ENCODE measurements around the gene OCA2.

DNA sequence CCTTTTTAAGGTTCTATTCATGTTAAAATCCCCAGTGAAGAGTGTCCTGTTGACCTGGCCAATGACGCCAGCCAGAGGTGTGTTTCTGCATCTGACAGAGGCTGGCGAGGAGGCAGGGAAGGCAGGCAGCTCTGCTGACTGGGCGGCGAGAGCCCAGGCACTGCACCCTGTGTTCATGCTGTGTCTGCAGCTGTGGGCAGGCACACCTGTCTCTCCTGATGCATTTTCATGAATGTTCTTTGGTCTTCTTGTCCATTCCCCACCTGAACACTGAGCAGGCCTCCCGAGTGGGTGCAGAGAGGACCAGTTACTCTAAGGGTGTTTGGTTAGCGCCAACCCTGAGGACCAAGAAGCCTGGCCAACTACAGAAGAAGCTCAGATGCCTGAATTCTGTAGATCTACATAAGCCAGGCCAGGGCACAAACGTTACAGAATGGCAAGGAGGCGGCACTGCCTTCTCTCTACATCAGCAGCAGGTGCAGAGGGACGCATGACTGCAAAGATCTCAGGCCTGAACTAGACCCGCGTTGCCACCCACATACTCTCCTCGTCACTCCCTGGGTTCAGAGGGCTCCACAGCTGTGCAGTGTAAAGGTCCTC lies 233.7 kb downstream of the OCA2 start:
- no peak for TF ChIP-seq YY1 (IDR thresholded peaks at IDR 0.05; ENCODE audit: insufficient read depth, insufficient read length)
- TF ChIP-seq ZNF274 (IDR thresholded peaks at IDR 0.05; ENCODE audit: low read depth, low read length) = no peak

Measured in NT2/D1 (cell line).